HEK293 (cell line): ENCODE data around the gene CD59.

ENCODE experiments used
- CTCF ChIA-PET: fragments of 350-600 bp; formaldehyde crosslinking; extraction: SDS; loops from one replicate; lab custom pipeline; 2021; ENCODE audit warnings: antibody characterized with exemption; lab: Yijun Ruan, JAX
- POLR2A ChIA-PET: fragments of 300-600 bp; formaldehyde crosslinking; extraction: SDS; loops from one replicate; lab custom pipeline; 2020; ENCODE audit warnings: antibody characterized with exemption, inconsistent platforms; lab: Yijun Ruan, JAX
- H3K27ac ChIP-seq: fragments of 200-500 bp; sonication (Bioruptor generic); 2 replicates; pipeline ENCODE4 v1.5.1; 2014; ENCODE audit warnings: low read depth, low read length, control low read depth, inconsistent platforms; ENCODE audit errors: extremely low read depth
- H3K36me3 ChIP-seq, 2 experiments: fragments of 200-500 bp in 1 of 2; sonication (Bioruptor generic) in 1 of 2; 1 replicate in 1 of 2; 2 replicates in 1 of 2; pipeline ENCODE4 v1.5.1; 2014 to 2017; ENCODE audit warnings: inconsistent platforms in 2 of 2, low read length in 2 of 2; ENCODE audit not compliant: control insufficient read depth in 2 of 2, insufficient read depth in 1 of 2
- H3K4me1 ChIP-seq: fragments of 200-500 bp; sonication (Bioruptor generic); 2 replicates; pipeline ENCODE4 v1.5.1; 2014; ENCODE audit warnings: mild to moderate bottlenecking, low read length, inconsistent platforms; ENCODE audit not compliant: control insufficient read depth, insufficient read depth
- H3K4me3 ChIP-seq: 2 replicates; pipeline ENCODE4 v1.5.1; 2011; ENCODE audit warnings: low read depth, mild to moderate bottlenecking, control low read depth, low read length, moderate library complexity
- H3K9me3 ChIP-seq: fragments of 200-500 bp; sonication (Bioruptor generic); 2 replicates; pipeline ENCODE4 v1.5.1; 2014; ENCODE audit warnings: low read depth, low read length, inconsistent platforms; ENCODE audit not compliant: control insufficient read depth, insufficient read depth
- EGR2 ChIP-seq: fragments of 450-650 bp; formaldehyde crosslinking; IDR thresholded peaks from 2 replicates; pipeline ENCODE4 v1.5.1; 2016; ENCODE audit warnings: low read depth, missing biosample characterization, missing genetic modification characterization
- INSM2 ChIP-seq: fragments of 450-650 bp; formaldehyde crosslinking; IDR thresholded peaks from 2 replicates; pipeline ENCODE4 v1.5.1; 2016; ENCODE audit warnings: missing biosample characterization, missing genetic modification characterization
- MEIS1 ChIP-seq: sonication (generic); formaldehyde crosslinking; IDR thresholded peaks from 2 replicates; pipeline ENCODE4 v1.8.1; 2022; ENCODE audit warnings: missing genetic modification reagents, mild to moderate bottlenecking, borderline replicate concordance
- MYNN ChIP-seq: fragments of 450-650 bp; formaldehyde crosslinking; IDR thresholded peaks from 2 replicates; pipeline ENCODE4 v1.5.1; 2016; ENCODE audit warnings: missing biosample characterization, missing genetic modification characterization, borderline replicate concordance
- ZBTB17 ChIP-seq: fragments of 450-650 bp; formaldehyde crosslinking; IDR thresholded peaks from 2 replicates; pipeline ENCODE4 v1.5.1; 2016; ENCODE audit warnings: missing biosample characterization, missing genetic modification characterization
- ZBTB26 ChIP-seq: fragments of 450-650 bp; formaldehyde crosslinking; optimal IDR thresholded peaks from 2 replicates; pipeline ENCODE3; 2016; ENCODE audit warnings: missing biosample characterization, mild to moderate bottlenecking, missing genetic modification characterization
- ZEB2 ChIP-seq: fragments of 450-650 bp; formaldehyde crosslinking; IDR thresholded peaks from 2 replicates; pipeline ENCODE4 v1.5.1; 2016; ENCODE audit warnings: missing biosample characterization, missing genetic modification characterization
- ZNF26 ChIP-seq: fragments of 450-650 bp; formaldehyde crosslinking; IDR thresholded peaks from 2 replicates; pipeline ENCODE4 v1.5.1; 2016; ENCODE audit warnings: missing biosample characterization, missing genetic modification characterization
- ZNF394 ChIP-seq: fragments of 450-650 bp; formaldehyde crosslinking; IDR thresholded peaks from 2 replicates; pipeline ENCODE4 v1.5.1; 2016; ENCODE audit warnings: missing biosample characterization, missing genetic modification characterization, mild to moderate bottlenecking, moderate library complexity, borderline replicate concordance
- ZNF571 ChIP-seq: fragments of 450-650 bp; formaldehyde crosslinking; IDR thresholded peaks from 2 replicates; pipeline ENCODE4 v1.5.0; 2017; ENCODE audit warnings: missing biosample characterization, missing genetic modification characterization
- ZNF639 ChIP-seq: fragments of 450-650 bp; formaldehyde crosslinking; IDR thresholded peaks from 2 replicates; pipeline ENCODE4 v1.5.1; 2016; ENCODE audit warnings: missing biosample characterization, missing genetic modification characterization
- ZNF704 ChIP-seq: fragments of 450-650 bp; formaldehyde crosslinking; IDR thresholded peaks from 2 replicates; pipeline ENCODE4 v1.5.1; 2016; ENCODE audit warnings: missing biosample characterization, missing genetic modification characterization

CD59 gene

GRCh38 chr11:33695051-33695566, 41.1 kb downstream of the CD59 start (continued):
- no peak for TF ChIP-seq ZBTB26 (tag by site-specific recombination)
- no peak for TF ChIP-seq ZNF639 (tag by site-specific recombination)
- no peak for TF ChIP-seq MYNN (tag by site-specific recombination)
- TF ChIP-seq ZNF26 (tag by site-specific recombination) = no peak
- no peak for TF ChIP-seq INSM2
- no peak for TF ChIP-seq ZNF394 (tag by site-specific recombination)

- Histone ChIP-seq H3K27ac (no peak overlapping the region), H3K9me3 (no peaks in the 10 kb centered on the region), H3K4me3 (no peak overlapping the region), H3K4me1 (peaks cover 3% of the 10 kb centered on the region), H3K36me3 (no peaks in the 10 kb centered on the region)
- ChIA-PET CTCF (interaction anchor here (0.6 to 1.4 kb wide), 5 partner anchors 21 to 561 kb away, joined by 3 to 5 read pairs (median 3); no protein-coding TSS in a partner anchor), POLR2A (no interaction called here)
- TF ChIP-seq EGR2 (tag by site-specific recombination) (peak; percentile 14; the same call in 1 of the 2 replicates), MEIS1 (CRISPR knock-in tag) (no peak), ZNF704 (tag by site-specific recombination) (no peak)
Observed at GRCh38 chr11:33694346-33695050, 41.7 kb downstream of the CD59 start.

GRCh38 chr11:33692541-33692940, 43.7 kb downstream of the CD59 start:
- CTCF ChIA-PET = interaction anchor here (0.5 to 2.7 kb wide), 9 partner anchors 21 to 1001 kb away, joined by 3 to 11 read pairs (median 4); no protein-coding TSS in a partner anchor
- peaks cover 3% of the 10 kb centered on the region for H3K4me1 ChIP-seq
- H3K27ac ChIP-seq = no peak overlapping the region
- H3K36me3 ChIP-seq = no peaks in the 10 kb centered on the region
- H3K9me3 ChIP-seq = no peaks in the 10 kb centered on the region
- H3K4me3 ChIP-seq = no peak overlapping the region
- TF ChIP-seq ZBTB17 (tag by site-specific recombination) = 0 out of 2 replicates have a peak, but pooled peaks have one; percentile 24
- 0 out of 2 replicates have a peak, but pooled peaks have one; percentile 1 for TF ChIP-seq ZEB2 (tag by site-specific recombination)
- TF ChIP-seq ZNF571 (tag by site-specific recombination) = no peak
- POLR2A ChIA-PET = interaction anchor here (1.0 to 2.3 kb wide), 3 partner anchors 9 to 661 kb away, joined by 3 to 20 read pairs (median 17); partner anchors contain the start of genes C11orf91 and CD59
